Globus pallidus (tissue), 1 donor: ENCODE data around the gene PREX1.

Source experiments
- DNase-seq: peaks from one replicate; pipeline ENCODE4 v3.0.0-alpha.2; 2015; ENCODE audit warnings: low spot score

PREX1 gene

DNA sequence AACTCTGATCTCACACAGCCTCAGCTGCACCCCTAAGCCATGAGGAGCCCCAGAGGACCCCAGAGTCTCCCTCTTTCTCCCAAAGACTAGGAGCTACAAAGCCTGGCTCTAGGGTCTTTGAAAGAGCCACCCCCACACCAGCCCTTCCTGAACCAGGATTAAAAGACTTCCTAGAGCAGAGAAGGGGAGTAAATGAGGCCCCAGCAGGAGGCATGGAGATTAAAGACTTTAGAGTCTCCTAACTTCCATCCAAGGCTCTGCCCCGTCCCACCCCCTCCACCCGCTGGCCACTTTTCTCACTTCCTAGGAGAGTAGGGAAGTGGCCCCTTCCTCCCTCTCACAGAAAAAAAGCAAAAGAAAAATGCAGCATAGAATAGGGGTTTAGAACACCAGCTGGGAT lies 1.7 kb downstream of the PREX1 start:
- peak; percentile 45 for DNase-seq

DNA sequence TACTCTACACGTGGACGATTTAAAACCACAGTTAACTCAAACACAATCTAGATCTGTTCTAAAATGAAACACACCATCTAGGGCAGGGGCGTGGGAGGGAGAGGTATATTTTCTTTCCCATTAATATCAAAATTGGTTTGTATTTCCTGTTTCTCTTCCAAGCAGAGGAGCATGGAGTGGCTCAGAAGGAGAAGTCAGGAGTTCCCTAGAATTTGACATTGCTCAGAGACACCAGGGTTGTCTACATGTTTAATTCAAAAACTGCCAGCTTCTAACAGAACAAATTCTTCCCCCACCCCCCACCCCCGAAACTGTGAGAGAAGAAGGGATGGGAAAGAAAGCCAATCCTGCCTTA lies 2.3 kb downstream of the PREX1 start:
- DNase-seq, result peak; percentile 38

DNA sequence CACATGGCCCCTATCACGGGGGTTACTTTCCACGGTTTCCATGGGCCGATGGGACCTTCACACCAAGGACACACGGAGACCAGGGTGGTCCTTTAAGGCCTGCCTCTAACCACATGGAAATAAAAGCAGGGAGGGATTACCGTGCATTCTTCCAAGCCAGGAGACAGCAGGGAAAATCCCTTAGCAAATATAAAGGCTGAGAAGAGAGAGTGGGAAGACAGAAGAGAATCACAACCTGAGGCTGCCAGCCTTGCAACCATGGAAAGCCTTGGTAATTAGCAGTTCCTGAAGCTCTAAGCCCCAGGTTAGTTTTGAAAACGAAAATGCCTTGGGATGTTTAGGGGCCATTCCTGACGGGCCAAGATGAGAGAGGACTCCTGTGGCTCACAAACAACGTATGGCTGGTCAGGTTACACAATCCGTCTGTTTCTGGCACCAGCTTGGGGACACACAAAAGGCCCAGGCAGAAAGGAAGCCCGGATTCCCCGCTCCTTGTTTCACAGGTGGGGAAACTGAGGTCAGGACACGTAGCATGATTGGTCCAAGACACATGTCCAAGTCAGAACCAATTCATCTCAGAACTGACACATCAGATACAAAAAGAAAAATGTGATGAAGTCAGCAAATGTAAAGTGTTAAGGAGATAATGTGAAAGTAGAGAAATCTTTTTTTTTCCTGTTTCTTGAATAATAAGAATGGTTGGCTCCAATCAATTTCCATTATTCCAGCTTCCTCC lies 2.8 kb downstream of the PREX1 start:
- DNase-seq, result peak; percentile 41

DNA sequence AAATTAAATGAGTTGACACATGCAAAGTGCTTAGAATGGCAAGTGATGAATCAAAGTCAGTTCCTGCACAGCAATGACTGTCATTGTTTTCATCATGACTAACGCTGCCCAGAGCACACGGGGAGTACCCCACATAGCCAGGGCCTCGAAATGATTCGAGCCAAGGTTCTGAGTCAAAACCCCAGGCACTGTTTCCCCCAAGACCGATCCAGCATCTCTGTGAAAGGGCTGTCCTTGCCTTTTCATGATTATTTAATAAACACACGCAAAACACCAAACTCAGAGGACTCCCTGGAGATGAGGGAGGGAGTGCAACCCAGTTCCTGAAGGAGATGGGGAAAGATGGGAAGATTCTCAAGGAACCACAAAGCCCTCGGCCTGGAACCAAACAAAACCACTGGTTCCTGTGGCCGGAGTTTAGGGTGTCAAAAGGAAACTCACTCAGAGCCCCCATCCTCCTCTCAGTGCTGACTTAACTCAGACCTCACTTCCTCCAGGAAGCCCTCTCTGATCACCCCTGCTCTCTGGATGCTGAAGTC lies 3.8 kb downstream of the PREX1 start:
- DNase-seq, result peak; percentile 75

DNA sequence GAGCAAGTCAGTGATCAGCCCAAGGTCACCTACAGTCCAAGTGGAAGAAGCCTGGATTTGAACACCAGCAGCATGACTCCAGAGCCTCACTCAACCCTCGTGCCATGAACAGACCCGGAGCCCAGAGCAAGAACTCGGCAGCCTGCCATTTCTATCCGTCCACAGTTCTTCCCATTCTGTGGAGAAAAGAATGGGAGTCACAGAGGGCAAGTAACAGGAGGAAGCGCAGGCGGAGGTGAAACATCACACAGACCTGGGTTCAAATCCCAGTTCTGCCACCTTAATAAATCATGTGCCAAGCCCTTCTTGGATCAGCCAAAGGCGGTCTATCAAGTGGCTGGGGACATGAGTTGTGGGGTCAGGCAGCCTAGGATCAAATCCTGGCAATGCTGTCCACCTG lies 4.3 kb downstream of the PREX1 start:
- DNase-seq, result peak; percentile 63

DNA sequence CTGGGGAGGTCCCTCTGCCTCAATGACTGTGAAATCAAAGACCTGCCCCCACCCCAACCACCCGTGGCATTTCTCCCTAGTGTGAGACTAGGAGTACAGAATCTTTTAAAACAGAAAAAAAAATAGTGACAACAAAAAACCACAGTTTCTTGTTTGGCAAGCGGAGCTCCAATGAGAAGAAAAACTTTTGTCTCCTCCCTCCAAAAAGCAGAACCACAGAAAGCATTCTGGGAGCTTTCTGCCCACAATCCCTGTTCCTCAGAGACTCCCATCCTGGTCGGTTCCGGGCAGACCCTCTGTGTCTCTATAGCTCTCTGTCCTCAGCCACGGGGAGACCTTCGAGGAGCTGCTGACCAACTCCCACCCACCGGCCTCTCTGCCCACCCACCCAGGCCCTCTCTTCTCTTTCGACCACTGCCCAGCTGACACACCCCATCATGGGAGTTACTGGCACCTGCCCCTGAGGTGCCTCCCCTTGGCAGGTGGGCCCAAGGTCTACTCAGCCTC lies 4.9 kb downstream of the PREX1 start:
- DNase-seq, result peak; percentile 61

DNA sequence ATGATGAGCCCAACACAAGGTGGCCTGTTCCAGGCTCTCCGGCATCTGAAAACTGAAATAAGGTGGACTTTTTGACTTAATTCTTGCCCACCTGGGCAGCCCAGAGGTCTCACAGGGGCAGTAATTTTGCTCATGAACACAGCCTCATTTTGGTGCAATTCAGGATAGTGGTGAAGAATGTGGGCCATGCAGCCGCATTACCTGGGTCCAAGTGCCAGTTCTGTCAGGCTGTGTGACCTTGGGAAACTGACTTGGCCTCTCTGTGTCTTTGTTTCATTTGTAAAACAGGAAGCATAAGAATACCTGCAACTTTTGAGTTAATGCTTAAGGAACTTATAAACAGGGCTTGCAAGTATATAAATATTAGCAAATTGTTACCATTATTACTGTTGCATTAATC lies 5.6 kb downstream of the PREX1 start:
- DNase-seq, result no peak

DNA sequence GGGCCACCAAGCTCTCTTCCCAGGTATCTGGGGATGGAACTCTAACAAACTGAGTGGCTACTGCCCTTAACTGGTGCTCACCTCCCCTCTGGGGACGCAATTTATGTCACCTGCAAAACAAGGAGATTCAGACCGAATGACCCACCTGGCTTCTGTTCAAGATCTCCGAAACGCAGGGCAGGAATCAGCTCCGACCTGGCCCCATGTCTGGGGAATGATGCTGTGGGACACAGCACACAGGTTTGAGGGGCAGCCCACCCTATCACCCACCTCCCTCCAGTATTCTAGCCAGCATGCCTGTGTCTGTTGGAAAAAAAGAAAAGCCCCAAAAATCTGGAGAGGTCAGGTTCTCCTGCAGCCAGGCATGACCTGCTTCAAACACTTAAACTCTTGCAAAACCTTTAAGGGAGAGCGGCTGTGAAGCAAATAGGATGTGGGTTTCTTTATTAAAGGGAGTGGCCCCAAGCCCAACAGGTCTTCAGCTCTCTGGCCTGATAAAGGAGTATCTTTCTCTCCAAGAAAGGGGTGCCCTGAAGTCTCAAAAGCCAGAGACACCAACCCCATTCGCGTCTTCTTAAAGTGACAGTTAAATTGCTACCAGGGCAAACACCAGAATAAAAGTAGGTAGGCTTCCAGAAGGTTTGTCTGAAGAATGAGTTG lies 6.4 kb downstream of the PREX1 start:
- DNase-seq, result no peak

DNA sequence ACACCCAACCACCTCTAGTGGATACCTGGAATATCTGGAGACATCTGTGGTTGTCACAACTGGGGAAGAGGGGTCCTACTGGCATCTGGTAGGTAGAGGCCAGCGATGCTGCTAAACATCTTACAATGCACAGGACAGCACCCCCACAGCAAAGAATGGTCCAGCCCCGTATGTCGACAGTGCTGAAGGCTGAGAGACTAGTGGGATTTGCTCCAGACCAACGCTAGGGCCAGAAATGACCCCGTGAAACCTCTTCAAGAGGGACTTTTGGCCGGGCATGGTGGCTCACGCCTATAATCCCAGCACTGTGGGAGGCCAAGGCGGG lies 7.2 kb downstream of the PREX1 start:
- no peak for DNase-seq

DNA sequence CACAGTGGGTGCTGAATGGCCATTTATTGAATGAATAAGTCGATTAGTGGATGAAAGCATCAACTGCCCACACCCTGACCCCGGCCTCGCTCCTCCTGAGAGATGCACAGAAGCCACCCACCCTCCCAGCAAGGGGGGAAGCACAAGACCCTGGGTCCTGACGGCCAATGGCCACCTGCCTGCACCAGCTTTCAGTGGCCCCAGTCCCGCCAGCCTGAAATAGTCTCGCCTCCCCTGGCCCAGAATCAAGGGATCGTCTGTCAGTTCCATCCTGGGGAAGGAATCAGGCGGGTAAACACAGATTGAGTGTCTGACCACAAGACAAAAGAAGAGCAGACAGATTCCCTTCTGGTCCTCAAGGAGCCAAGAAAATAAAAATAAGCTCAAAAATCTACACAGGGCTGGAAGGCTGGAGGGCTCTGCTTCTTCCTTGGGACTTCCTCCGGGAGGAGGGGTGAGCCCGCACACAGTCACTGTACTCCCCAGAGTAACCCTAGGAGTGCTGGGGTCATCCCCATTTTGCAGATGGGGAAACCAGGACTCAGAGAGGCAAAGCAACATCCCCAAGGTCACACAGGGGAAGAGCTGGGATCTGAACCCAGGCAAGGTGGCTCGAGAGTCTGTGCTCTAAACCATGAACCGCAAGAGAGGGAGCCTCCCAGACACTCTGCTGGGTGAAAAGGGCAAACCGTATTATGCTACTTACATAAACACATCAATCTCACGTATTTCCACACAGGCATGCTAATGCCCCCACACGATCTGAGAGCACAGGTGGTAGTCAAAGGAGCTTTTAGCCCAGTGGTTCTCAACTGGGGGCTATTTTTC lies 7.8 kb downstream of the PREX1 start:
- DNase-seq, result no peak

DNA sequence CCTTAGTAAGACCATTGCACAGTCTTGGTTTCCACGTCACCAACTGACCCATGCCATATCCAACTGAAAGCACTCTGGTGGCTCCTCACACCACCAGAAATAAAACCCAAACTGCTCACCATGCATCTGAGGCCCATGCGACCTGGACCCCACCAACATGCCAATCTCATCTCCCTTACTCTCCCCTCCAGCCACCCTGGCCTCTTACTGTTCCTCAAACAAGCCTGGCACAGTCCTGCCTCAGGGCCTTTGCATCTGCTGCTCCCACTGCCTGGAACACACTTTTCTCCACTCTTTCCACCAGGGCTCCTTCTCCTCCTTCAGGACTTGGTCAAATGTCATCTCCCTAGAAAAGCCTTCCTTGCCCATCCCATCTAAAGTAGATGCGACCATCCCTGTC lies 8.7 kb downstream of the PREX1 start:
- no peak for DNase-seq

DNA sequence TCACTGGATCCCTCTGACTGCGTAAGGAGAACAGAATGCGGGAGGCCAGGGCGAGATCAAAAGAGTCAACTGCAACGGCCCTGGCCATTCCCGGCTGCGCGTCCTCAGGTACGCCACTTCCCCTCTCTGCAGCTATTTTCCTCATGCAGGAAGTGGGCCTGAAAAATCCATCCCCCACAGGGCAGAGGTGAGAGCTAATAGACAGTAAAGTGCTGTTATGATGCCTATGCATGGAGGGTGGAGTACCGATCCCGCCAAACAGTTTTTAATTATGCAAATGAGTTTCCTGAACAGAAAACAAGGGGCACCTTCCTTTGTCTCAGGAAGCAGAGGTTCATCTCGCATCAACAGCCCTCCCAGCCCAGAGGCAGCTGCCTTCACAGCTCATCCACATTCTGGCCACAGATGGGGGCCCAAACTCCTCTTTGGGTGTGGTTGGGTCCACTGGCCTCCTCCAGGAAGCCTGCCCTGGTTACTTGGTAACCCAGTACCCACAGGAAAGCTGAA lies 9.3 kb downstream of the PREX1 start:
- no peak for DNase-seq

DNA sequence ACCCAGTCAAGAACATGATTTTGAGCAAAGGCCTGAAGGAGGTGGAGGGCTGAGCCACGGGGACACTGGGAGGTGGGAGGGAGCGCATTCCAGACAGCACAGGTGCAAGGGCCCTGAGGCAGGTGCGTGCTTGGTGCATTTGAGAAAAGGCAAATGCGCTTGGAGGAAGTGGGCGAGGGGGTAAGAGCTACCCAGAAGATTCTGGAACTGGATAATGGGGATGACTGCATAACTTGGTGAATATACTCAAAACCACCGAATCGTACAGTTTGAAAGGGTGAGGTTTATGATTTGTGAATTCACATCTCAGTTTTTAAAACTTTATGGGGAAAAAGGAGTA lies 9.8 kb downstream of the PREX1 start:
- no peak for DNase-seq

DNA sequence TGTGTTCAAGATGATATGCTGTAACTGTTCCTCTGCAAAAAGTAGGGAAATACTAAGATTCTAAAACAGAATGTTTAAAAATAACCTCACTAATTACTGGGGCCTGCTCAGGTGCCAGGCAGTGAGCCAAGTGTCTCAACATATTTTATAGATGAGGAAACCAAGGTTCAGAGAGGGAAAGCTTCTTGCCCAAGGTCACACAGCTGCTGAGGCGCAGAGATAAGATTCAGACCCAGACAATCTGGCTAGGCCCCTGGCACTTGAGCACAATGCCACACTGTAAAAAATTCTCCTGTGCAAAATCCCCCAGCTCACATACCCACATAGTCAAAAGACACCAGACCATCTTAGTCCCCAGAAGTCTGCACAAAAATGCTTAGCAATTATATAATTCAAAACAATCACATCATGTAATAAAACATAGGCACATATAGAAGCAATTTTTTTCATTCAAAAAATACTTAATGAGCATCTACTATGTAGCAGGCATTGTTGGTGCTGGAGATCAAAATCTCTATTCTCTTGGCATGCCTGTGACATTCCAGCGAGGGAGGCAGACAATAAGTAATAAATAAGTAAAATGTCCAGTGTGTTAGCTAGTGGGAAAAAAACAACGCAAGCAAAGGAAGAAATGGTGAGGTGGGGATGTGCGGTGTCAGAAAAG lies 10.3 kb downstream of the PREX1 start:
- DNase-seq, result no peak

DNA sequence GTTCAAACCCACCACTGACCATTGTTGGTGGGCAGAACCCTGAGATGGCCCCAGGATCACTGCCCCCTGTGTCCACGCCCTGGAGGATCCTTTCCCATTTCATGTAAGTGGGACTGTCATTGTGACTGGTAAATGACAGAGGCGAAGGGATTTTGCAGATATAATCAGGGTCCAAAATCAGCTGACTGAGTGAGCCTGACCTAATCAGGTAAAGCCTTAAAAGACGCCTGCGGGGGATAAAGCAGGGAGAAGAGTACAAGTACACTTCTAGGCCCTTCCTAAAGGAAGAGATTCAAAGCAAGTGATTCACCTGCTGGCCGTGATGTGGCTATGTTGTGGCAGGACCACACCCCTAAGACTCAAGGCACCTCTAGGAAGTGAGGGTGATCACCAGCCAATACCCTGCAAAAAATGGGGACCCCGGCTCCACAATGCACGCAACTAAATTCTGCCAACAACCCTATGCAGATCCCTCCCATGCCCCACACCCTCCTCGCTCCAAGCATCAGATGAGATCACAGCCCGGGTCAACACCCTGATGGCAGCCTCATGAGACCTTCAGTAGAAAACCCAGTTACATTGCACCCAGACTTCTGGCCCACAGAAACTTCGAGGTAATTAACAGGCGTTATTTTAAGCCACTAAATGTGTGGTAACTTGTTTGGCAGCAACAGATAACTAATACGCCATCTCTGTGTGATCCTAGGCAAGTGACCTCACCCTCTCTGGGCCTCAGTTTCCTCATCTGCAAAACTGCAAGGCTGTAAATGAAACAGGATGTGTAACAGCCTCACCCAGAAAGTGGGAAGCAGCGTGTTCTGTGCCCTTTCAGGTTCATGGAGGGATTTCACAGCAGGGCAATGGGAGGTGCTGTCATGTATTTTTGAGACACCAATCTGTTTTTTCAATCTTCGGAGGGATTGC lies 11.3 kb downstream of the PREX1 start:
- no peak for DNase-seq

DNA sequence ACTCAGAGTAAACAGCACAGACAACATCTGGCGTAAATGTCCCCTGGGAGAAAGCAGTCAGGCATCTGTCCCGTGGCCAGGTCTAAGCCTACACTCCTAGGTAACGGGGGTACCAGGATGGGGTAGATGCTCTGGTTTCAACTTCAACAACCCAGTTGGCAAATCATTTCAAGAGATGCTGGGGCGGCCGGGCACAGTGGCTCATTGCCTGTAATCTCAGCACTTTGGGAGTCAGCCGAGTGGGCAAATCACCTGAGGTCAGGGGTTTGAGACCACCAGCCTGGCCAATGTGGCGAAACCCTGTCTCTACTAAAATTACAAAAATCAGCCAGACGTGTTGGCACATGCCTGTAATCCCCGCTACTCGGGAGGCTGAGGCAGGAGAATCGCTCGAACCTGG lies 12.3 kb downstream of the PREX1 start:
- DNase-seq, result no peak

DNA sequence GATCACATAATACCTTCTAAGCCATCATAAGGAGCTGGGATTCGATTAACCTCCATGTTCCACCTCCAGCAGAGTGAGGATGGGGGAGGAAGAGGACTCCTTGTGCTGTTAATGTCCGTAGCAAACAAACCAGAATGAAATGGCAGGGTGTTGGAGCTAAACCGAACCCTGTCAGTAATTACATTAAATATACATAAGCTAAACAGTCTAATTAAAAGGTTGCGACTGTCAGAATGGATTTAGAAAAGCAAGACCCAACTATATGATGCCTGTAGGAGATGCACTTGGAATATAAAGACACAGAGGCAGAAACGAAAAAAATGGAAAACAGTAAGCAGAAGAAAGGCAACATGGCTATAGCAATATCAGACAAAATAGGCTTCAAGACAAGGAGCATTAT lies 13.2 kb downstream of the PREX1 start:
- DNase-seq, result no peak

DNA sequence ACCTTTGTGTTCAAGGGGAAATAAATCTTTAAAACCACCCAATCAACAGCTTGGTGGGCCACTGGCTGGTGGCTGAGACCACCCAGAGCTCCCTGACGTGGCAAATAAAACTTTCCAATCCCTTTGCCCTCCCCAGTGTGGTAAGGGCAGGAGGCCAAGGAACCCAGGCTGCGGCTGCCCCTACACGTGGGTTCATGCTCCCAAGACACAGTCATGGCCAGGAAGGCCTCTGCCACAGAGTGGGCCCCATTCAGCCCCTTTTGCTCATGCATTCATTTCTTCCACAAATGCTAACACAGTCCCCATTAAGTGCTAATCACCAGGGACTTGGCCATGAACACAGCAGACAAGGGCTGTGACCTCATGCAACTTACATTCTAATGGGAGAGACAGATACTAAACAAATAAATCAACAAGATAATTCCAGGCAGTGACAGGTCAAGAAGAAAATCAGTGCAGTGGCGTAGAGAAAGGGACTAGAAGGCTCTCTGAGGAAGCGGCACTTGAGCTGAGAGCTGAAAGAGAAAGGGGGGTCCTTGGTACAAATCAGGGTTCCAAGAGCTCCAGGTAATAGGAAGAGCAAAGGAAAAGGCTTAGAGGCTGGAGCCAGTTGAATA lies 13.8 kb downstream of the PREX1 start:
- no peak for DNase-seq

DNA sequence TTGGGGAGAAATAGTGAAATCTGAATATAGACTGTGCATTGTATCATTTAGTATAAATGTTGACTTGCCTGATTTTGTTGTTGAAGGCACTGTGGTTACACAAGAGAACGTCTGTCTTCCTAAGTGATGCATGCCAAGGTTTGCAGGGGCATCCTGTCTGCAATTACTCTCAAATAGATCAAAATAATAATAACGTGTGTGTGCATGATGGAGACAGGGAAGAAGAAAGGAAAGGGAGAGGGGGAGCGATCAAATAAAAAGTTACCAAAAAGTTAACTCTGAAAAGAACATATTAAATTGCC lies 14.4 kb downstream of the PREX1 start:
- DNase-seq, result no peak

DNA sequence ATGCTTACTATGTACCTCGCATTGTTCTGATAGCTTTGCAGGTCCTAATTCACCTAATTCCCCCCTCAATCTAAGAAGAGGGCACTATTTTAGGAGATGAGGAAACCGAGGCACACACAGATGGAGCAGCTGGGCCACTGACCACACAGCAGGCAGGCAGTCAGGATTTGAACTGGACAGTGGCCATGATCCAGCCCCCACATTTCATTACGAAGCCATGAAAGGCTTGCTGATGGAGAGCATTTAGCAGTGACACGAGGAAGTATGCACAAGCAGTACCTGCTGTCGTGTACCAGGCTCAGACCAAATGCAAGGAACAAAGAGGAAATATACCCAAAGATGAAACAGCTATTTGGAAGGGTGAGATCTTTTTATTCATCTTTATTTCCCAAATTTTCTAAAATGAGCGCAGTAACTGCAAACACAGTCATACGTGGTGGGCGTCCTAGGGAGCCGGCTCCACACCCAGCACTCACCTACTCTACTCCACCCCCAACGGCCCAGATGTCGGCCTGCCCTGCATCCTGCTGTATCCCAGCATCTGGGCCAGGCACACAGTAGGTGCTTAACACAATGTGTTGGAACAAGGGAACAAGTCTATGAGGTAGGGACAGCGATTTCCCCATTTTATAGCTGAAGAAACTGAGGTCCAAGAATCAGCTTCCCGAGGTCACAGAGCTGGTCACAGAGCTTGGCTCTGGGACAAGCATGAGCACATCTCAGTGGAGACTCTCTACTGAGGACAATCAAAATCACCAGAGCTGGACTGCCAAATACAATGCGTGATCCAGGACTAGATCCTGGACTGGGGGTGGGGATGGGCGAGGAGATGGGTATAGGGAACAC lies 15.0 kb downstream of the PREX1 start:
- DNase-seq, result peak; percentile 79
